HT-29 (cell line): Measurements from ENCODE around the gene ALAS1. TPM values are rescaled to one million over a fixed set of nuclear protein-coding genes. Genes with fewer than 3 reads are reported as not detected.
A peak's percentile ranks its signal among the peaks of the same experiment; 100 is the strongest.

Source experiments
- DNase-seq: peaks from one replicate; pipeline ENCODE4 v3.0.0-alpha.2; 2015; ENCODE audit warnings: low spot score
- total RNA-seq: library from RNA; depleted of rRNA; stranded (reverse); fragments of >200 nt; shearing (Covaris generic); gene quantifications from 2 replicates; pipeline ENCODE4 v1.2.3, GENCODE V29; 2014

Gene ALAS1
- total RNA-seq, 1 experiment from 2014 or later: 31.5 TPM

DNA sequence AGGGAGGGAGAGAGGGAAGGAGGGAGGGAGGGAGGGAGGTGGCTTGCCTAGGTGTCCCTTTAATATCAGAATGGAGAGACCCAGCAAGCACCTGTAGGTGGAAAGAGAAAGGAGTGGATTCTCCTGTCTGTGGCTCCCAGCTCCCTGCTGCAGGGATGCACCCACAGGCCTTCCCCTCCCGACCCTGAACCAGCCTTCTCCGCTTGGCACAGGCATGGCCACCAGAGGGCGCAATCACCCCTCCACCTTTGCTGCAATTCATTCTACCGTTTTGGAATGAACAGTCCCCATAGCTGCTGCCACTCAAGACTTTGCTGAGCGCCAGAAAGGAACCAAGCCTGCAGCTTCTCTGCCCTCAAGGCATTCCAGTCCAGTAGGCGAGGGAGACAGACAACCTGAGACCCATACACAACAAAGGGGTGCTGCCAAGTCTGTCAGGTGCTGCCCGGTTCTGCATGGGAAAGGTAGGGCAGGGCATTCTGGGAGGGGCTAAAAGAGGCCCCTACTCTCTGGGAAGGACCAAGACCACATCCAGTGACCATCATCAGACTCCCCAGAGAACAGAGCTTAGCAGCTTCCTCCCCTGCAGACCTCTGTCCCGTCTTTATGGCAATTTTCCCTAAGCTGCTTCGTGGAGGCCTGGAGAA is 22.5 kb downstream of the ALAS1 start:
- DNase-seq: peak; percentile 83

DNA sequence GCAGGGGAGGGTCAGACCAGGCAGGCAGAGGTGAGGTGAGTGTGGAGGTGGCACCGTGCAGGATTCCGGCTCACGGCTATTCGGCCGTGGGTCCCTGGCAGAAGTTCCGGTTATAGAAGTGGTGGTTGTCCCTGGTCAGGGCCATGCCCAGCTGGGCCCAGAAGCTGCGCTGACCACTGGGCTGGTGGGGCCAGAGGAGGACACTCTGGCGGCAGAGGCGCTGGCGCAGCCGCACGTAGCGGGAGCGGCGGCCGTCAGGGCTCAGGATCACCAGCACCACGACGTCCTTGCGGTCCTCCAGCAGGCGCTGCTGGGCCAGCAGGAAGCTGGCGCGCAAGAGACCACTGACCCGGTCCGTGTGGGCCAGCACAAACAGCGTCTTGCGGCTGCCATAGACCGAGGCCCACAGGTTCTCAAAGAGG is 23.2 kb downstream of the ALAS1 start:
- DNase-seq: no peak

DNA sequence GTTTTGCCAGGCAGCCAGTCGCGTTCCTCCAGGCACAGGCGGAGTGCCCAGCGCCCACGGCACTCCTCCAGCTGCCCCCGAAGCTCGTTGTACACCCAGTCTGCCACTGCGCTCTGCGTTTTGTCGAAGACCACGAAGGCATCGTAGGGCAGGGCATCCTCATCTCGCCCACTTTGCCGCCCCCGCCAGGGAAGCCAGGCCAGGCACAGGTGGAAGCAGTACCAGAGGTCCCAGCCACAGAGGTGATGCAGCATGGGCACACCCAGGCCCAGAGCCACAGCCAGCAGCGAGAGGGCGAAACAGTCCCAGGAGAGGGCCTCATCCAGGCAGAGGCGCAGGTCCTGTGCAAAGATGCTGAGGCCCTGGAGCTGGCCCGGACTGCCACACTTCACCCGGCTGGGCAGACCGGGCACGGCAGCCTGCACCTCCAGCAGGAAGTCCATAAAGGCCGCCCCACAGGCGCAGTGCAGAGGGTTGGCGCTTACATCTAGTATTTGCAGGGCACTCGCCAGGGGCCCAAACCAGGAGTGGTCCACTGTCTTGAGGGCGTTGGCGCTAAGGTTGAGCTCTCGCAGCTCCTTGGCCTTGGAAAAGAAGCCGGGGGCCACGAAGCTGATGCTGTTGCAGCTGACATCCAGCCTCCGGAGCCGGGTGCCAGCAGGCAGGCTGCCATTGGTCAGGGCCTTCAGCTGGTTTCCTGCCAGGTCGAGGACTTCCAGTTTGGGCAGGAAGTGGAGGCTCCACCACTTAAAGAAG is 23.8 kb downstream of the ALAS1 start:
- DNase-seq: no peak

DNA sequence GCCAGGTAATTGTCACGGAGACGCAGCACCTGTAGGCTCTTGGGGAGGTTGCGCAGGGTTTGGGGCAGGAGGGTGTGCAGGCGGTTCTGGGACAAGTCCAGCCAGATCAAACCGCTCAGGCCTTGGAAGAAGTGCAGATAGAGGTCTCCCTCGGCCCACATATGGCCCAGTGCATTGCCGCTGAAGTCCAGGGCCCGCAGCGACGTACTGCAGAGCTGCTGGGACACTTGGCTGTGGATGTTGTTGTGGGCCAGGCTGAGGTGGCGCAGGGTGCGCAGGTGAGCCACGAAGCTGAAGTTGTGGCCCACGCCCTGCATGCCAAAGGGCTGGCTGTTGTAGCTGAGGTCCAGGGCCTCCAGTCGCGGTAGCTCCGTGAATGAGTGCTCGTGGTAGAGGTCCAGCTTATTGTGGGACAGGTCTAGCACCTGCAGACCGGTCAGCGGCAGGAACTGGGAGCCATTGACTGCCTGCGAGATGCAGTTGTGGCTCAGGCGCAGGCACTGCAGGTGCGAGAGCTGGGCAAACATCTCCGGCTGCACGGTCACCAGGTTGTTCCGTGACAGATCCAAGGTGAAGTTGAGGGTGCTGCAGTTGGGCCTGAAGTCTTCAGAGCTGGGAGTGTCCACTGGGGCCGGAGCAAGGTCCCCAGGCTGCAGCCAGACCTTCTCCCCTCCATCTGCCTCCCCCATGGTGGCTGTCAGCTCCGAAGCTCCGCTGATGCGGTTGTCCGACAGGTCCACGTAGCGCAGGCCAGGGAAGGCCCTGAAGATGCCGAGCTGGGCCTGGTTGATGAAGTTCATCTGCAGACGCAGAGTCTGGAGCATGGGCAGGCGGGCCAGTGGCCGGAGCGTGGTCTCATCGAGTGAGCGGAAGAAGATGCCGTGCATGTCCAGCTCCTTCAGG is 24.6 kb downstream of the ALAS1 start:
- no peak for DNase-seq

- DNase-seq: no peak
Measured at GRCh38 chr3:52223449-52224408, 25.8 kb downstream of the ALAS1 start.

GRCh38 chr3:52225452-52226228 is 27.7 kb downstream of the ALAS1 start, which contains the start of gene TLR9:
TLR9 (minus strand) TSS chr3:52225645; CDS start chr3:52225529, 116 bp downstream.
- no peak for DNase-seq

DNA sequence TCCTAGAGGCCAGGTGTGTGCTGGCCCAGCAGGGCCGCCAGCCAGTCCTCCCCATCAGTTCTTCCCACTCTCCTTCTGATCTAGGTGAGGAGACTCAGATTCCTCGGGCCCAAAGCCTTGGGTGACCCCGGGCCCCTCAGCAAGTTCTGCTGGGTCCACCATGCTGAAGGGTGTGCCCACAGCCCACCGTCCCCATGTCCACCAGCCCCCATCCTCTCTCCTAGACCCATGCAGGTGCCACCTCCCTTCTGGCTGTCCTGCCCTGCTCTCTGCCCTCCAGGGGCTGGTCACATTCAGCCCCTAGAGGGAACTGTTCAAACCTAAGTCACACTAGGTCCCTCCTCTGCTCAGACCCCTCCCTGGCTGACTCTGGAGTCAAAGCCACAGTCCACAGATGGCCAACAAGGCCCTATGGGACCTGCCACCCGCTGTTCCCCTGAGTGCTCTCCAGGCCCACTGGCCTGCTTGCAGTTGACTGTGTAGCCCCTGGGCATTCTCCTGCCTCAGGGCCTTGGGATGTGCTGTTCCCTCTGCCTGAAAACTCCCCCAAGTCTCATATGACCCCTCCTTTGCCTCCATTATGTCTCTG is 28.4 kb downstream of the ALAS1 start:
- no peak for DNase-seq

DNA sequence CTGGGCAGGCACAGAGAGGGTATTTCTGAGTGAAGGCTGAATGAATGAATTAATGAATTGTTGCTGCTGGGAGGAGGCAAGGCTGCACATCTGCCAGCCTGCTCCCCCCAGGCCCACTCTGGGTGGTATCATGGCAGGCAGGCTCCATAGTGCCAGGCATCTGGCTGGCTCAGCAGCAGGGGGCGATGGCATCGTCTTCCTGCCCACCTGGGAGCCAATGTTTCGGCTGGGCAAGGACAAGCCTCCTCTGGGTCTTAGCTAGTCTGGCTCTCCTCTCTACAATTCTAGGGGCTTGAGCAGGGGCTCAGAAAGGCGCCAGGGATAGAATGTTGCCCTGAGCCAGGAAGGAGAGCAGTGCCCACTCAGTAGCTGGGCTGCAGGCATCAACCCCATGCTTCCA is 29.2 kb downstream of the ALAS1 start:
- no peak for DNase-seq

GRCh38 chr3:52227766-52228165 is 29.8 kb downstream of the ALAS1 start:
- no peak for DNase-seq

GRCh38 chr3:52228266-52228665 is 30.3 kb downstream of the ALAS1 start:
- DNase-seq: no peak

GRCh38 chr3:52228751-52229291 is 30.9 kb downstream of the ALAS1 start:
- DNase-seq: no peak

DNA sequence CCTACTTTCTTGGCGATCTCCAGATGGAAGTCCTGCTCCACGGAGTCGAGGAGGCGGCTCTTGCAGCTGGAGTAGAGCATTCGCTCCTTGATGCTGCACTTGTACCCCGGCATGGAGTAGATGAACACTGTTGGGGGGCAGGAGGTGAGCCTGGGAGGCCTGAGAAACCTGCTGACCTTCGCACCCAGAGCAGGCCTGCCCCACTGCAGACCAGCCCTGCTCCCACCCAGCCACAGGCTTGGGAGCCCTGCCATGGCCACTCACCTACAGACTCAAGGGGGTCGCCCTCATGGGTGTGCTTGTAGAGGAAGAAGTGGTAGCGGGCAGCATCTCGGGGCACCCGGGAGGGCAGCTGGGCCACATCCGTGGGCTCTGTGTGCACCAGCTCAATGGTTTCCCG is 31.7 kb downstream of the ALAS1 start:
- no peak for DNase-seq

- no peak for DNase-seq
Measured at GRCh38 chr3:52230461-52230860, 32.5 kb downstream of the ALAS1 start.

DNA sequence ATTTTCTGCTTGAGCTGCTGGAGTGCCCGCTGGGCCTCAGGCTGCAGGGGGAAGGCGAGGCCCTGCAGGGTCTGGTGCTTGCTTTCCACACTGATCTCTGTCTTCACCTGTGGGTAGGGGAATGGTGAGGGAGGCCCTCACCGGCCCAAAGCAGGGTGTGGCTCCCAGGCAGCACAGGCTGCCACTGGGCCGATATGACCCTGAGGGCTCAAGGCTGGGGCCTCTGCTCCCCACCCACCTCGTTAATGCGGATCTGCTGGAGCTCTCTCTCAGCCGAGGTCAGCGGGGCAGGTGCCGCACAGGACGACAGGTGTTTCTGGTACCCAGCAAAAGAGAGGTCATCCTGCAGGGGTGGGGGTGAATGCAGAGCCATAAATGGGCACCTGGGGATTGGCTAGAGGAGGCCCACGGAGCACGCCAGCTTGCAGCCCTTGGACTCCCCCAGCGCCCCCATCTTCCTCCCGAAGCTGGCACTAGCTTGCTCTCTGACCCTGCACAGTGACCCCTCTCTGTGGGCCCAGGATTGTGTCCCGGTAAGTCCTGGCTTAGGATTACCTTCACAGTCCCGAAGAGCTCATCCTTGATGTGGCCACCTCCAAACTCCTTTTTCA is 33.0 kb downstream of the ALAS1 start:
- DNase-seq: no peak

DNA sequence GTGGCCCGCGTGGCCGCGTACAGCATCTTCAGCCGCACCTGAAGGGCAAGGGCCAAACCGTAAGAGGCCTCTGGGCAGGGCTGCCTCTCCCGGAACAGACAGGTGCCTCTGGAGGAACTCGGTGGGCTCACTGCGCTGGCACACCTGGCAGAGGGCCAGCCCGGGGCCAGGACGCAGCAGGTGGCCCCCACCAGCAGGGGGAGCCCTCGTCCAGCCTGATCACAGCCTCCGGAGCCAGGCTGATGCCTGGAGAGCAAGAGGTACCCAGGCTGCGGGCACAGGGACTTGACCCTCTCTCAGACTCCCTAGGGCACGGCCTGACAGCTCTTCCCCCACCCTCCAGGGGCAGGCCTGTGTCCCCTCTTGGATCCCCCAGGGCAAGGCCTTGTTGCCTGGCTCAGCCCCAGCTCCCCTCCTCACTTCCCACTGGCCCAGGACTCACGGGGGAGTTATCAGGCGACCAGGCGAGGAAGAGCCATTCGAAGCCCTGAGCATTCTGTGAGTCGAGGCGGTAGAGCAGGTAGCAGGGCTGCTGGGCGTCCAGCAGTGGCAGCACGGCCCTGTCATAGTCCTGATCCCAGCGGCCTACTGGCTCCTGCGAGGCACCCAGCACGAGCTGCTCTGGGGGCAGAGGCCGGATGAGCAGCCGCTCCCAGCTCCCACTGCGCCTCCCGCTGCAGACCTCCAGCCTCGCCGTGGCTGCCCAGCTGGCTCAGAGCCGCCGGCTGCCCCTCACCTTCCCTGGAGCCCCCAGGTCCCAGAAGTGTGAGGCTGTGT is 33.7 kb downstream of the ALAS1 start:
- peak; percentile 54 for DNase-seq

DNA sequence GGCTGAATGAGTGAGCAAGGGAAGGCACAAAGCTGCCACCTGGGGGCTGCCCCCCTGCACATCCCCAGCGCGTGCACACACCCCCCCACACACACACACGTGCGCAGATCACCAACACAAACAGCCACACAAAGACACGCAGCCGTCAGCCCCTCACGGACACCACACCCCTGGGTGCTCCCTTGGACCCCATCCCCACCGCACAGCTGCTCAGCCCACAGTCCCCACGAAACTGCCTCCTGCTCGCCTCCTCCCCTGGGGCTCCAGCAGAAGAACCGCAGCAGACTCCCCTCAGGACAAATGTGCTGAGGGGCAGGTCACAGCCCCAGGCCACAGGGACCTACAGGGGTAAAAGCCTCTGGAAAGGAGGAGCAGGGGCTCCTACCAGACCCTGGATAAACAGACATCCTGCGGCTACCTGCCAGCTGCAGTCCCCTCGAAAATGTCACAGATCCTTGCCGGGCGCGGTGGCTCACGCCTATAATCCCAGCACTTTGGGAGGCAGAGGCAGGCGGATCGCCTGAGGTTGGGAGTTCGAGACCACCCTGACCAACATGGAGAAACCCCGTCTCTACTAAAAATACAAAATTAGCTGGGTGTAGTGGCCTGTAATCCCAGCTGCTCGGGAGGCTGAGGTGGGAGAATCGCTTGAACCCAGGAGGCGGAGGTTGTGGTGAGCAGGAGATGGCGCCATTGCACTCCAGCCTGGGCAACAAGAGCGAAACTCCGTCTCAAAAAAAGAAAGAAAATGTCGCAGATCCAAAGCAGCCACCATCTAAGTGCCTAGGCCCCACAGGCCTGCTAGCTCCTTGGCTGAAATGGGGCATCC is 34.5 kb downstream of the ALAS1 start:
- no peak for DNase-seq

- no peak for DNase-seq
Measured at GRCh38 chr3:52233108-52233591, 35.2 kb downstream of the ALAS1 start.
